ENCODE measurements around the gene EXTL1.

GRCh38 chr1:26064553-26064952 is 43.0 kb downstream of the EXTL1 start:
- TF ChIP-seq, protein P1, sequence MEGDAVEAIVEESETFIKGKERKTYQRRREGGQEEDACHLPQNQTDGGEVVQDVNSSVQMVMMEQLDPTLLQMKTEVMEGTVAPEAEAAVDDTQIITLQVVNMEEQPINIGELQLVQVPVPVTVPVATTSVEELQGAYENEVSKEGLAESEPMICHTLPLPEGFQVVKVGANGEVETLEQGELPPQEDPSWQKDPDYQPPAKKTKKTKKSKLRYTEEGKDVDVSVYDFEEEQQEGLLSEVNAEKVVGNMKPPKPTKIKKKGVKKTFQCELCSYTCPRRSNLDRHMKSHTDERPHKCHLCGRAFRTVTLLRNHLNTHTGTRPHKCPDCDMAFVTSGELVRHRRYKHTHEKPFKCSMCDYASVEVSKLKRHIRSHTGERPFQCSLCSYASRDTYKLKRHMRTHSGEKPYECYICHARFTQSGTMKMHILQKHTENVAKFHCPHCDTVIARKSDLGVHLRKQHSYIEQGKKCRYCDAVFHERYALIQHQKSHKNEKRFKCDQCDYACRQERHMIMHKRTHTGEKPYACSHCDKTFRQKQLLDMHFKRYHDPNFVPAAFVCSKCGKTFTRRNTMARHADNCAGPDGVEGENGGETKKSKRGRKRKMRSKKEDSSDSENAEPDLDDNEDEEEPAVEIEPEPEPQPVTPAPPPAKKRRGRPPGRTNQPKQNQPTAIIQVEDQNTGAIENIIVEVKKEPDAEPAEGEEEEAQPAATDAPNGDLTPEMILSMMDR (IDR thresholded peaks at IDR 0.05 in 2 of 3, conservative IDR thresholded peaks at IDR 0.05 in 1 of 3; ENCODE audit: borderline replicate concordance in 1 of 3, insufficient read depth in 1 of 3, low read depth in 2 of 3, low read length in 2 of 3) = no peak
- TF ChIP-seq EZH2 (IDR thresholded peaks at IDR 0.05) (no peak), FOSL1 (IDR thresholded peaks at IDR 0.05; ENCODE audit: low read depth) (no peak), SRF (IDR thresholded peaks at IDR 0.05; ENCODE audit: low read depth) (no peak), RAD21 (IDR thresholded peaks at IDR 0.05; ENCODE audit: low read depth) (no peak), ZNF274 (IDR thresholded peaks at IDR 0.05; ENCODE audit: low read depth, low read length) (no peak), POLR2A (IDR thresholded peaks at IDR 0.05; ENCODE audit: borderline replicate concordance, extremely low read depth, insufficient read depth, insufficient read length) (no peak), EGR1 (IDR thresholded peaks at IDR 0.05; ENCODE audit: low read depth) (no peak), POLR2AphosphoS5 (IDR thresholded peaks at IDR 0.05; ENCODE audit: low read depth, low read length) (no peak), CBX3 (IDR thresholded peaks at IDR 0.05; ENCODE audit: low read depth) (no peak), YY1 (IDR thresholded peaks at IDR 0.05; ENCODE audit: extremely low read depth, insufficient replicate concordance, low read depth, low read length) (no peak), SIN3A (IDR thresholded peaks at IDR 0.05; ENCODE audit: low read depth) (no peak), SP1 (IDR thresholded peaks at IDR 0.05; ENCODE audit: low read depth) (no peak)
- TF ChIP-seq, protein P2, sequence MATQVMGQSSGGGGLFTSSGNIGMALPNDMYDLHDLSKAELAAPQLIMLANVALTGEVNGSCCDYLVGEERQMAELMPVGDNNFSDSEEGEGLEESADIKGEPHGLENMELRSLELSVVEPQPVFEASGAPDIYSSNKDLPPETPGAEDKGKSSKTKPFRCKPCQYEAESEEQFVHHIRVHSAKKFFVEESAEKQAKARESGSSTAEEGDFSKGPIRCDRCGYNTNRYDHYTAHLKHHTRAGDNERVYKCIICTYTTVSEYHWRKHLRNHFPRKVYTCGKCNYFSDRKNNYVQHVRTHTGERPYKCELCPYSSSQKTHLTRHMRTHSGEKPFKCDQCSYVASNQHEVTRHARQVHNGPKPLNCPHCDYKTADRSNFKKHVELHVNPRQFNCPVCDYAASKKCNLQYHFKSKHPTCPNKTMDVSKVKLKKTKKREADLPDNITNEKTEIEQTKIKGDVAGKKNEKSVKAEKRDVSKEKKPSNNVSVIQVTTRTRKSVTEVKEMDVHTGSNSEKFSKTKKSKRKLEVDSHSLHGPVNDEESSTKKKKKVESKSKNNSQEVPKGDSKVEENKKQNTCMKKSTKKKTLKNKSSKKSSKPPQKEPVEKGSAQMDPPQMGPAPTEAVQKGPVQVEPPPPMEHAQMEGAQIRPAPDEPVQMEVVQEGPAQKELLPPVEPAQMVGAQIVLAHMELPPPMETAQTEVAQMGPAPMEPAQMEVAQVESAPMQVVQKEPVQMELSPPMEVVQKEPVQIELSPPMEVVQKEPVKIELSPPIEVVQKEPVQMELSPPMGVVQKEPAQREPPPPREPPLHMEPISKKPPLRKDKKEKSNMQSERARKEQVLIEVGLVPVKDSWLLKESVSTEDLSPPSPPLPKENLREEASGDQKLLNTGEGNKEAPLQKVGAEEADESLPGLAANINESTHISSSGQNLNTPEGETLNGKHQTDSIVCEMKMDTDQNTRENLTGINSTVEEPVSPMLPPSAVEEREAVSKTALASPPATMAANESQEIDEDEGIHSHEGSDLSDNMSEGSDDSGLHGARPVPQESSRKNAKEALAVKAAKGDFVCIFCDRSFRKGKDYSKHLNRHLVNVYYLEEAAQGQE (IDR thresholded peaks at IDR 0.05; ENCODE audit: low read depth) = no peak
